LNCAP (cell line): ENCODE measurements around the gene CDCP1.

ENCODE experiments used
- TF ChIP-seq, protein P1 (sequence below): fragments of 450-650 bp; IDR thresholded peaks from 2 replicates; pipeline ENCODE4 v1.5.1; 2017; ENCODE audit warnings: mild to moderate bottlenecking

The CDCP1 gene

DNA sequence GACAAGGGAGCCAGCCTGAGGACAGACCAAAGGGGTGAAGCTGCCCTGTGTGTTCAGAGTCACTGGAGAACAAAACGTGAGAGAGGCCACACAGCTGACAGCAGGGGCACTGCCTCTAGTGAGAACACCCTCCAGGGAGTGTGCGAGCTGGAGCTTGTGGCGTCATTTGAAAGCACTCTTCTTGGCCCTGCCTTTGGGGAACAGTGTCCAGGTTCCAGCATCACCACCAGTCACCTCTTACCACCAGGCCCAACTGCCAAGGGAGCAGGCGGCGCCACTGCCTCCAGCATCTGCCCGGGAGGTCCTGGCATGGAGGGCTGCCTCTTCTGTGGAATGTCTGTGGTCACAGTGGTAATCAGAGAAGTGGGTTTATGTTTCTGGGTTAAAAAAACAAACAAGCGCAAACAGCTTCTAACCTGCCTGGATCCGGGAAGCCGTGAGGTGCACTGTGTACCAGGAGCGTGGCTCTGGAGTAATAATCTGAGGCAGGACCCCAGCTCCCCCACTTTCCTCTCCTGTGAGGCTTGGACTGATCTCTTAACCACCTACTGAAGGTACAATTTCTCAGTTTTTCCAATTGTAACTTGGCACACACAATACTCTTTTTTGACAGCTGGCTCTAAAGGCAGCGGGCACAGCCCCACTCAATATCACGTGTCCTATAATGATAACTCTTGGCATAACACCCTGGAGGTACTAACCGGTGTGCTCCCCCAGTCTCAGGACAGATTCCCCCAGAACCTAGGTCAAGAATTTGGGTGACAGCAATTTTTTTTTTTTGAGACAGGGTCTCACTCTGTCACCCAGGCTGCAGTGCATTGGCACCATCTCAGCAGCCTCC is 32.2 kb upstream of the CDCP1 start:
- TF ChIP-seq, protein P1, sequence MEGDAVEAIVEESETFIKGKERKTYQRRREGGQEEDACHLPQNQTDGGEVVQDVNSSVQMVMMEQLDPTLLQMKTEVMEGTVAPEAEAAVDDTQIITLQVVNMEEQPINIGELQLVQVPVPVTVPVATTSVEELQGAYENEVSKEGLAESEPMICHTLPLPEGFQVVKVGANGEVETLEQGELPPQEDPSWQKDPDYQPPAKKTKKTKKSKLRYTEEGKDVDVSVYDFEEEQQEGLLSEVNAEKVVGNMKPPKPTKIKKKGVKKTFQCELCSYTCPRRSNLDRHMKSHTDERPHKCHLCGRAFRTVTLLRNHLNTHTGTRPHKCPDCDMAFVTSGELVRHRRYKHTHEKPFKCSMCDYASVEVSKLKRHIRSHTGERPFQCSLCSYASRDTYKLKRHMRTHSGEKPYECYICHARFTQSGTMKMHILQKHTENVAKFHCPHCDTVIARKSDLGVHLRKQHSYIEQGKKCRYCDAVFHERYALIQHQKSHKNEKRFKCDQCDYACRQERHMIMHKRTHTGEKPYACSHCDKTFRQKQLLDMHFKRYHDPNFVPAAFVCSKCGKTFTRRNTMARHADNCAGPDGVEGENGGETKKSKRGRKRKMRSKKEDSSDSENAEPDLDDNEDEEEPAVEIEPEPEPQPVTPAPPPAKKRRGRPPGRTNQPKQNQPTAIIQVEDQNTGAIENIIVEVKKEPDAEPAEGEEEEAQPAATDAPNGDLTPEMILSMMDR = no peak

DNA sequence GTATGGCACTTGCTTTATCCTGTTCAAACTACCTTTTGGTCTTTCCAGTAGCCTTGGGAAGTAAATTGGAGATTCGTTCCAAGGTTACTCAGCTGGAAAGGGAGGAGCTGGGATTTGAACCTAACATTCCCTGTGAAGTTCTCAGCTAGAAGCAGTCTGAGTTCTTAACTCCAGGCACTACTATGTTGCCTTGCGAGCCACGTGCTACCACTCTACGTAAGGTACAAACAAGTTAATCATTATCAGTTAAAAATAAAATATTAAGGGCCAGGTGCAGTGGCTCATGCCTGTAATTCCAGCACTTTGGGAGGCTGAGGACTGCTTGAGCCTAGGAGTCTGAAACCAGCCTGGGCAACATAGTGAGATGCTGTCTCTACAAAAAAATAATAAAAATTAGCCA is 30.7 kb upstream of the CDCP1 start:
- TF ChIP-seq, protein P1 = no peak

DNA sequence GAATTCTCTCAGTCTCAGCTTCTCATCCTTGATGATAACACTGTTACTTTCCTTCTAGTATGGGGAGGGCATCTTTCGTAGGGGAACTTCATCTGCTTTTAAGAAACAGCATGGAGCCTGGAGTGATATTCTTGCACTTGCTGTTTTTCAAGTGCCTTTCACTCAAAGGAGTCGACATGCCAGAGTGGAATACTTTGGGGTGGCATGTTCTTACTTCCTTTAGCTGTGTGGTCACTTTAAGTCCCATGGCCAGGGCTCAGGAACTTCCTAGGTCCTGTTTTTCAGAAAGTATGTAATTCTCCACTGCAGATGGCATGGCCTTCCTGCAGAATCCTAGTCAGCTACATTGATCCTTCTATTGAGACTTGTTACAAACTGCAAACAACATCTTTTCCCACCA is 28.1 kb upstream of the CDCP1 start:
- TF ChIP-seq, protein P1 = no peak

DNA sequence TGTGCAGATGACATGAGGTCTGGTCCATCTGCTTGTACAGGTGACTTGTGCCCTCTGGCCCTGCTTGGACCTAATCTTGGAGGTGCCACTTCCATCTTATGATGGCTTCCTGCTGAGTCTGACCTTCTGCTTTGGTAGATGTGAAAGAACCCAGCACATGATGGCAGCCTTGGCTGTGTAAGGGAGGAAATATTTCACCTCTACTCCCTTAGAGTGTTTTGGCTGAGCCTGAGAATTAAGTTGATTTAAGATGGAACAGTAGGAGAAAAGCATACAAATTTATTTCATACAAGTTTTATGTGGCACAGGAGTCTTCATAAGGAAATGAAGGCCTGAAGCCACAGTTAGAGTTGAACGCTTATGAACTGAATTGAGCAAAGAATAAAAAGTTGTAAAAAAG is 27.6 kb upstream of the CDCP1 start:
- TF ChIP-seq, protein P1 = no peak

DNA sequence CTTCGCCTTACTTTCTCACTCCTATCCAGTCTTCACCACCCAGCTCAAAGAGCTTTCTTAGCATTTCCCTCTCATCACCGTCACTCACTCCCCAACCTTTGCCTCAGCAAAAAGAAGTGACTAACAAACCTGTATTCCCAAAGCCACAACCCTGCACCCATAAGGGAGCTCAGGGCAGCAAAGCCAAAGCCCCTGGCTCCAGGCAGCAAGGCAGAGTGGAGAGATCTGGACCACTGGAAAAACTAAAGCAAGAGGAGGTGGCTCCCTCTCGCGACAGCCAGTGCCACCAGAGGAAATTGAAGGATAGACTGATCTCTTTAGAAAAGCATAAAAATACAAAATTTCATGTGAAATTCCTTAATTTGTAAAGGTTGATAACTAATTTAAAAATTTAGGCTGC is 25.1 kb upstream of the CDCP1 start:
- TF ChIP-seq, protein P1 = no peak

DNA sequence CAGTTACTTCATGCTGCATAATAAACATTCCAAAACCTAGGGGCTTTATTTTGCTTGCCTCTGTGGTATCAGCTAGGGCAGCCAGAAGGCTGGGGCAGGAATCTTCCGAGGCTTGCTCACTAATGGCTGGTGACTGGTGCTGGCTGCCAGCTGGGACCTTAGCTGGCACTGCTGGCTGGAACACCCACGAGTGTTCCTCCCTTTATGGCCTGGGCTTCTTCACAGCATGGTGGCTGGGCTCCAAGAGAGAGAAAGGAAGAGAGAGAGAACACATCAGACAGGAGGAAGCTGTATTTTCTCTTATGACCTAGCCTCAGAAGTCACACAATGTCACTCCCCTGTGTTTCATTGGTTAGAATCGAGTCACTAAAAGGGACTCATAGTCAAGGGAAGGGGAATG is 23.9 kb upstream of the CDCP1 start:
- TF ChIP-seq, protein P1 = no peak

DNA sequence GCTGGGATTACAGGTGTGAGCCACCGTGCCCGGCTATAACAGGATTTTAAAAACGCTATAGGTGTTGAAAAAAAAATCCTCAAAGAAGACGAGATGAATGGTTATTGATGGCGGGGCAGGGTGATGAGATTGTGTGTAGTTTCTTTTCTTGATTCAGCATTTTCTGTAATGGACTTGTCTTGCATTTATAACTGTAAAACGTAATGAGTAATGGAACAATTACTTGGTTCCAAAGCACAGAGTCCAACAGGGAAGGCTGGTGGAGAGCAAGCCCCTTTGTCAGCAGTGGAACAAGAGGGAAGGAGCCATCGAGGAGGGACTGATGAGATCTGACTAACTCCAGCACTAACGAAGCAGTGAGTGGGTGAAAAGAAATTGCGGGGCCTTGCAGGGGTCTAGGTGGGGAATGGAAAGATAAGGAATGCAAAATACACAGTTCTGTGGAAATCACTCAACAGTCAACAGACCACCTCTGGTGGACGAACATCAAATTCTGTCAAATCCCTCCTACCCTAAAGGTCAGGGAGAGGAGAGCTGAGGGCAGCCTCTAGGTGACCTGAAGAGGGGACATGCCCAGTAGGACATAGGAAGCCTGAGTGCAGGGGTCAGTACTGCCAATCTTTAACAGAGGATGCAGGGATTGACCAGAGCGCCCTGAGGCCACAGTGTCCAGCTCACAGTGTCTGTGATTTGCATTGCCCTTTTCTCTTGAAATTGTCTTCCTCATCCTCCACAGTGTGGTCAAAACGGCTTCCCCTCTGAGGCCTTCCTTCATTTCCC is 23.1 kb upstream of the CDCP1 start:
- TF ChIP-seq, protein P1 = no peak
